Progenitor cell of endocrine pancreas (in vitro differentiated cells): ENCODE results near the gene RAB19. TPM values are rescaled to one million over a fixed set of nuclear protein-coding genes. Genes with fewer than 3 reads are reported as not detected.
"Not testable (repeated sequence)": the region's sequence is repeated elsewhere in the genome, so short reads cannot be mapped to it uniquely, and the experiment has no call there.

Experiments used
- DNase-seq: peaks from one replicate; pipeline ENCODE4 v3.0.0; 2021; ENCODE audit warnings: low spot score; ENCODE audit not compliant: unreplicated experiment
- H3K27ac Mint-ChIP-seq: 2 replicates; pipeline ENCODE4 v1.8.0; 2021; ENCODE audit warnings: mild to moderate bottlenecking, moderate library complexity, mixed read lengths
- H3K27me3 Mint-ChIP-seq: 2 replicates; pipeline ENCODE4 v1.8.0; 2021; ENCODE audit warnings: mixed read lengths
- H3K36me3 Mint-ChIP-seq: 2 replicates; pipeline ENCODE4 v1.8.0; 2022; ENCODE audit warnings: mixed read lengths; ENCODE audit not compliant: insufficient read depth
- H3K4me1 Mint-ChIP-seq: 2 replicates; pipeline ENCODE4 v1.8.0; 2021; ENCODE audit warnings: low read depth, mixed read lengths
- H3K4me3 Mint-ChIP-seq: 2 replicates; pipeline ENCODE4 v1.8.0; 2021; ENCODE audit warnings: low read depth, mild to moderate bottlenecking, moderate library complexity, mixed read lengths
- H3K9me3 Mint-ChIP-seq: 2 replicates; pipeline ENCODE4 v1.8.0; 2021; ENCODE audit warnings: low read depth, mixed read lengths
- total RNA-seq: library from RNA; stranded (reverse); gene quantifications from 2 replicates; pipeline ENCODE4 v1.2.1, GENCODE V29; 2021
- TF ChIP-seq, protein P1 (sequence below): fragments of 200-600 bp; sonication (generic); IDR thresholded peaks from one replicate; pipeline ENCODE4 v1.5.0; 2021; ENCODE audit warnings: antibody characterized with exemption, mild to moderate bottlenecking; ENCODE audit not compliant: unreplicated experiment

Gene RAB19
- total RNA-seq, 1 donor from 2014 or later, result 14.0 TPM

DNA sequence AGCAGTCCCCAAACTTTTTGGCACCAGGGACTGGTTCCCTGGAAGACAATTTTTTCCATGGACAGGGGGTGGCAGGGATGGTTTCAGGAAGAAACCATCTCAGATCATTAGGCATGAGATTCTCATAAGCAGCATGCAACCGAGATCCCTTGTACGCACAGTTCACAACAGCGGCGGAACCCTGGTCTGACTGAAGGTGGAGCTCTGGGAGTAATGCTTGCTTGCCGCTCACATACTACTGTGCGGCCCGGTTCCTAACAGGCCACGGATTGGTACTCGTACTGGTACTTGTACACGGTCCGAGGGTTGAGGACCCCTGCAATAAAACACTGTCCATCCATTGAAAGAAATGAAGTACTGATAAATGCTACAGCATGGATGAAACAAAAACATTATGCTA, 42.6 kb downstream of the RAB19 start:
- no peak overlapping the region for H3K4me3 Mint-ChIP-seq
- H3K9me3 Mint-ChIP-seq, result no peaks in the 10 kb centered on the region
- DNase-seq, result no peak
- H3K4me1 Mint-ChIP-seq, result no peaks in the 10 kb centered on the region
- TF ChIP-seq, protein P1, sequence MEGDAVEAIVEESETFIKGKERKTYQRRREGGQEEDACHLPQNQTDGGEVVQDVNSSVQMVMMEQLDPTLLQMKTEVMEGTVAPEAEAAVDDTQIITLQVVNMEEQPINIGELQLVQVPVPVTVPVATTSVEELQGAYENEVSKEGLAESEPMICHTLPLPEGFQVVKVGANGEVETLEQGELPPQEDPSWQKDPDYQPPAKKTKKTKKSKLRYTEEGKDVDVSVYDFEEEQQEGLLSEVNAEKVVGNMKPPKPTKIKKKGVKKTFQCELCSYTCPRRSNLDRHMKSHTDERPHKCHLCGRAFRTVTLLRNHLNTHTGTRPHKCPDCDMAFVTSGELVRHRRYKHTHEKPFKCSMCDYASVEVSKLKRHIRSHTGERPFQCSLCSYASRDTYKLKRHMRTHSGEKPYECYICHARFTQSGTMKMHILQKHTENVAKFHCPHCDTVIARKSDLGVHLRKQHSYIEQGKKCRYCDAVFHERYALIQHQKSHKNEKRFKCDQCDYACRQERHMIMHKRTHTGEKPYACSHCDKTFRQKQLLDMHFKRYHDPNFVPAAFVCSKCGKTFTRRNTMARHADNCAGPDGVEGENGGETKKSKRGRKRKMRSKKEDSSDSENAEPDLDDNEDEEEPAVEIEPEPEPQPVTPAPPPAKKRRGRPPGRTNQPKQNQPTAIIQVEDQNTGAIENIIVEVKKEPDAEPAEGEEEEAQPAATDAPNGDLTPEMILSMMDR, result no peak
- H3K36me3 Mint-ChIP-seq, result peaks cover 2% of the 10 kb centered on the region
- no peak overlapping the region for H3K27ac Mint-ChIP-seq
- no peaks in the 10 kb centered on the region for H3K27me3 Mint-ChIP-seq

DNA sequence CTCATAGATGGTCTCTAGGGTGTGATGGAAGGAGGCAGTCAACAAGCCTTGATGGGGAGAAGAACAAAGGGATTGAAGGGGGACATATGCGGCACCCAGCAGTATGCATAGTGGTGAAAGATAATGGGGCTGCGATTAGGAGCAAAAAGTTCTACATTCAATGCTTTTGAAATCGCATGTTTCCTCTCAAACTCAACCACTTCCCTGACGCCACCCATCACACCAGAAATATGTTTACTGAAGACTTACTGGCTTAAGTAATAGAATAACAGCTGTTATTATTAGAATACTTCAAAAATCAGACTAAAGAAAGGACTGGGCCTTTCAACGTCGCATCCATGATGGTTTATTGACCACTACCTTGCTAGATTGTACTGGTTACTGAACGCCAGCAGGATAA, 44.0 kb downstream of the RAB19 start:
- TF ChIP-seq, protein P1, result no peak
- peaks cover 2% of the 10 kb centered on the region for H3K4me1 Mint-ChIP-seq
- DNase-seq, result no peak
- no peaks in the 10 kb centered on the region for H3K9me3 Mint-ChIP-seq
- no peaks in the 10 kb centered on the region for H3K27me3 Mint-ChIP-seq
- H3K27ac Mint-ChIP-seq, result no peak overlapping the region
- no peak overlapping the region for H3K4me3 Mint-ChIP-seq
- H3K36me3 Mint-ChIP-seq, result peaks cover 6% of the 10 kb centered on the region

DNA sequence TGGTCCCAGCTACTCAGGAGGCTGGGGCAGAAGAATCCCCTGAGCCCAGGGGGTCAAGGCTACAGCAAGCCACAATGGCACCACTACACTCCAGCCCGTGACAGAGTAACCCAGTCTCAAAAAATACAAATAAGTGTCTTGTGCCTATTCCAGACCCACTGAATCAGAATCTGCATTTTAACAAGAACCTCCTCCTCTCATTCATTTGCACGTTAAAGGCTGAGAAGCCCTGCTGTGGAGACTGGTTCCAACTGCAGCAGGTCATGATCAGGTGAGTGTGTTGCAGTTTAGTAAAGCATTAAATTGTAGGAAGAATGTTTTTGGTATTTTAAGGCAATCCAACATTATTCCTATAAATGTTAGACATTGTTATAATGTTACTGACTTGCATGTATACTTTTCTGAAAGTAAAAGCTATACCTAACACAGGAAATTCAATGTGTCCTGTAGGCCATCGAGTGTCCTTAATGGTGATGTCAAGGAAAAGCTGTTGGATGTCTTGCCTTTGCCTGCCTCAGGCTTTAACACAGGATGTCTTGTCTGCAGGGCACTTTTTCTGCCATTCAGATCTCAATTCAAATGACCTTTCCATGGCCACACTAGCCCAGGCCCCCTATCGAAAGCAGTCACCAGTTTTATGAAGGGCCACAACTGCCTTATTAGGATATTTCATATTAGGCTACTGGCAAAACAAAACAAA, 45.1 kb downstream of the RAB19 start:
- peaks cover 5% of the 10 kb centered on the region for H3K4me1 Mint-ChIP-seq
- no peak overlapping the region for H3K4me3 Mint-ChIP-seq
- H3K27ac Mint-ChIP-seq, result no peak overlapping the region
- no peaks in the 10 kb centered on the region for H3K9me3 Mint-ChIP-seq
- H3K36me3 Mint-ChIP-seq, result peaks cover 10% of the 10 kb centered on the region
- TF ChIP-seq, protein P1, result no peak
- DNase-seq, result no peak
- no peaks in the 10 kb centered on the region for H3K27me3 Mint-ChIP-seq

DNA sequence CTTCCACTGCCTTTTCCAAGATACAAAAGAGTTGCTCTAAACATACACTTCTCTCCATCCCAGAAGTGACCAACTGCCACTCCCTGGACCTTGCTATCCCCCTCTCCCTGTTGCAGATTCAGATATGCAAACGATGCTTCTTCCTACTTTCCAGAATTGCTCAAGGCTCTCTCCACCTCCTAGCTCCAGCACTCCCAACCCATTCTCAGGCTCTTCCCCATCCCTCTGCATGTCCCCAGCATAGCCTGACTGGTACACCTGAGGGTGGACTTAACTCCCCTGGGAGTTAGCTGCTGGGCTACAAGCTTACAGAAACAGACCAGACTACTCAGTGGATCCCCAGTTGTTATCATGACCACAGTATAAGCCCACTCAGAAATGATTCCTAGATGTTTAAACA, 47.9 kb downstream of the RAB19 start:
- TF ChIP-seq, protein P1, result no peak
- H3K36me3 Mint-ChIP-seq, result peaks cover 28% of the 10 kb centered on the region
- no peaks in the 10 kb centered on the region for H3K9me3 Mint-ChIP-seq
- no peak overlapping the region for H3K4me3 Mint-ChIP-seq
- H3K27ac Mint-ChIP-seq, result peak overlapping the region; percentile 22
- H3K4me1 Mint-ChIP-seq, result peaks cover 12% of the 10 kb centered on the region
- H3K27me3 Mint-ChIP-seq, result no peaks in the 10 kb centered on the region
- DNase-seq, result no peak

DNA sequence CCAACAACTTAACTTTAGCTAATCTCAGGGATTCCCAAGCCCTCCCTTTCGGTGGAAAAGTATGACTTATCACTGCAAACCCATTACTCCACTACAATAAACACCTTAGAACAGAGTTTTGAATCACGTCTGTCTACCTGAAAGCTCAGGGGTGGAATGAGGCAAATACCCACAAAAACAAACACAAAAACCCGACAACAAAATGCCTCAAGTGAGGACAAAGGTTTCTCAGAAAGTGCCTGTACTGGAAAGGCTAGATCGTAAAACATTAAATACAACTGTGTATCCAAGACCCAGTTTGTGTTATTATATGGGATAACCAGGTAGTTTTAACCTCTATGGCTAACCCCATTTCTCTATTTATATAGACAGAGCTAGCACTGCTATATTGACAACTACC, 49.4 kb downstream of the RAB19 start:
- H3K27me3 Mint-ChIP-seq, result no peaks in the 10 kb centered on the region
- TF ChIP-seq, protein P1, result no peak
- DNase-seq, result no peak
- peaks cover 33% of the 10 kb centered on the region for H3K36me3 Mint-ChIP-seq
- H3K9me3 Mint-ChIP-seq, result no peaks in the 10 kb centered on the region
- peaks cover 18% of the 10 kb centered on the region for H3K4me1 Mint-ChIP-seq
- H3K4me3 Mint-ChIP-seq, result no peak overlapping the region
- peak overlapping the region; percentile 1 for H3K27ac Mint-ChIP-seq

DNA sequence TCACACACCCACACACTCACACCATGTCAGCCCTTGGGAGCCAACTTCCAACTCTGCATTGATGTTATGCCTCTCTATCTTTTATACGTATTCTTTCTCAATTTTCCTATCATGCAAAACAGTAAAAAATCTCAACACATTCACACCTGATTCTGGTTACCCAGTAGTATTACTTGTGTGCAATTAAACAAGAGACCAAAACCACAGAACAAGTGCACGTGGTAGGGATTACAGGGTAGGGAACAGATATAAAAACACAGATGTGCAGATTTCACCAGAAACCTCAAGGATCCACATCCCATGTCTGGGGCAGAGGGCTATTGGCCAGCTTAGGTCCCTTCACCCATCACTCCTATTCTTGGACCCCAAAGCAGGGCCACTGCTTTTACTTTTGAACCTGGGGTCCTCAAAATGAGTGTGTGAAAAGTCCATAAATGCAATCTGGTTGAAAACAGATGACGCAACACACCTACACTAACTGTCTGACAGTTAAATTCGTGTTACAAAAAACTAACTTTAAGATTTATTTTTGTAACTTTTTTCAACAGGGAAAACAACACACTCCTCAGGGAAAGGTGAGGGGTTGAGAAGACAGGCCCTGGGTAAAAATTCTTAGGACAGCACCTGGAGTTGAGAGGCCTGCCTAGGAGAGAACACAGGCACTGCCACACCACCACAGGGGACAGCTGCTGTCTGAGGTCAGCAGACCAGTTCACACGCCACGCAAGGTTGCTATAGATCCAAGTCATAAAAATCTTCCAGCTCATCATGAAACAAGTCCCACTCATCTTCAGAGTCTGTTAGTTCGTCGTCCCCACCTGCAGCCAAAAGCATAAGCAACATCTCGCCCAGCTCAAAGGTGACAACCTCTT, 50.2 kb downstream of the RAB19 start:
- Mint-ChIP-seq H3K4me1 (peaks cover 18% of the 10 kb centered on the region), H3K36me3 (peaks cover 37% of the 10 kb centered on the region), H3K27ac (peak overlapping the region; percentile 79)
- not testable (repeated sequence) for H3K4me3 Mint-ChIP-seq, DNase-seq, H3K27me3 Mint-ChIP-seq, H3K9me3 Mint-ChIP-seq
